ENCODE measurements around the gene DCBLD1.

DCBLD1 gene

DNA sequence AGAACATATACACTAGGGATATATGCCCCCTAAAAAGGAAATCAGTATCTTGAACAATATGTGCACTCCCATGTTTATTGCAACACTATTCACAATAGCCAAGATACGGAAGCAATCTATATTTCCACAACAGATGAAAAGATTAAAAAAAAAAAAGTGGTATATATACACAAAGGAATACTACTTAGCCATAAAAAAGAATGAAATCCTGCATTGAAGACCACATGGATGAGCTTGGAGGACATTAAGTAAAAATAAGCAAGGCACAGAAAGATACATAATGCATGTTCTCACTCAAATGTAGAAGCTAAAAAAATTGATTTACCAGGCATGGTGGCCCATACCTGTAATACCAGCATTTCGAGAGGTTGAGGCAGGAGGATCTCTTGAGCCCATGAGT lies 115.3 kb downstream of the DCBLD1 start:
- peaks cover 92% of the 10 kb centered on the region for H3K79me2 ChIP-seq (ENCODE audit: control insufficient read depth, low read length)
- 0 out of 2 replicates have a peak, but pooled peaks cover 4% of the 10 kb centered on the region for H3K9me3 ChIP-seq (ENCODE audit: control insufficient read depth, insufficient read depth, low read length)
- H3K4me1 ChIP-seq (ENCODE audit: control insufficient read depth, low read length) = peaks cover 16% of the 10 kb centered on the region
- no peaks in the 10 kb centered on the region for H3K27me3 ChIP-seq (ENCODE audit: control insufficient read depth, low read length)
- H3K4me3 ChIP-seq (ENCODE audit: low read length) = no peak overlapping the region
- peaks cover 12% of the 10 kb centered on the region for H4K20me1 ChIP-seq (ENCODE audit: control insufficient read depth, insufficient read depth, low read depth, low read length)
- H3F3A ChIP-seq (ENCODE audit: control insufficient read depth, insufficient read depth) = no peaks in the 10 kb centered on the region
- TF ChIP-seq, protein P1, sequence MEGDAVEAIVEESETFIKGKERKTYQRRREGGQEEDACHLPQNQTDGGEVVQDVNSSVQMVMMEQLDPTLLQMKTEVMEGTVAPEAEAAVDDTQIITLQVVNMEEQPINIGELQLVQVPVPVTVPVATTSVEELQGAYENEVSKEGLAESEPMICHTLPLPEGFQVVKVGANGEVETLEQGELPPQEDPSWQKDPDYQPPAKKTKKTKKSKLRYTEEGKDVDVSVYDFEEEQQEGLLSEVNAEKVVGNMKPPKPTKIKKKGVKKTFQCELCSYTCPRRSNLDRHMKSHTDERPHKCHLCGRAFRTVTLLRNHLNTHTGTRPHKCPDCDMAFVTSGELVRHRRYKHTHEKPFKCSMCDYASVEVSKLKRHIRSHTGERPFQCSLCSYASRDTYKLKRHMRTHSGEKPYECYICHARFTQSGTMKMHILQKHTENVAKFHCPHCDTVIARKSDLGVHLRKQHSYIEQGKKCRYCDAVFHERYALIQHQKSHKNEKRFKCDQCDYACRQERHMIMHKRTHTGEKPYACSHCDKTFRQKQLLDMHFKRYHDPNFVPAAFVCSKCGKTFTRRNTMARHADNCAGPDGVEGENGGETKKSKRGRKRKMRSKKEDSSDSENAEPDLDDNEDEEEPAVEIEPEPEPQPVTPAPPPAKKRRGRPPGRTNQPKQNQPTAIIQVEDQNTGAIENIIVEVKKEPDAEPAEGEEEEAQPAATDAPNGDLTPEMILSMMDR (IDR thresholded peaks at IDR 0.05; ENCODE audit: low read depth, low read length, poor library complexity, severe bottlenecking) = no peak
- no peak for TF ChIP-seq EZH2phosphoT487 (IDR thresholded peaks at IDR 0.05; ENCODE audit: borderline replicate concordance, low read length)
- no peak overlapping the region for H3K27ac ChIP-seq (ENCODE audit: low read depth, low read length)
- H3K4me2 ChIP-seq (ENCODE audit: low read length) = no peak overlapping the region
- H3K9me2 ChIP-seq (replicated peaks; ENCODE audit: control insufficient read depth, low read length) = no peaks in the 10 kb centered on the region
- H3K36me3 ChIP-seq (ENCODE audit: control insufficient read depth, low read length) = peaks cover 45% of the 10 kb centered on the region
